Mesendoderm (in vitro differentiated cells): ENCODE data around the gene DISP2.

ENCODE experiments used
- DNase-seq: peaks from one replicate; pipeline ENCODE4 v3.0.0; 2013
- H2AK5ac ChIP-seq: 2 replicates; pipeline ENCODE4 v1.6.1; 2013; ENCODE audit warnings: low read length, inconsistent platforms
- H2BK120ac ChIP-seq: 2 replicates; pipeline ENCODE4 v1.6.1; 2013; ENCODE audit warnings: low read depth, mild to moderate bottlenecking, low read length, moderate library complexity, mixed read lengths
- H2BK15ac ChIP-seq: replicated peaks from 2 replicates; pipeline ENCODE4 v1.6.1; 2013; ENCODE audit warnings: low read depth, mild to moderate bottlenecking, moderate library complexity
- H2BK5ac ChIP-seq: 2 replicates; pipeline ENCODE4 v1.6.1; 2013; ENCODE audit warnings: low read length, inconsistent platforms
- H3K18ac ChIP-seq: 2 replicates; pipeline ENCODE4 v1.6.1; 2013; ENCODE audit warnings: mild to moderate bottlenecking, low read length, mixed read lengths
- H3K23ac ChIP-seq: one replicate; pipeline ENCODE4 v1.6.1; 2013; ENCODE audit warnings: low read length
- H3K27ac ChIP-seq: 2 replicates; pipeline ENCODE4 v1.5.1; 2013; ENCODE audit warnings: low read depth, mild to moderate bottlenecking, inconsistent platforms, low read length, moderate library complexity
- H3K27me3 ChIP-seq: 2 replicates; pipeline ENCODE4 v1.6.1; 2013; ENCODE audit warnings: low read length, control low read depth, mild to moderate bottlenecking, inconsistent platforms; ENCODE audit not compliant: insufficient read depth, poor library complexity
- H3K36me3 ChIP-seq: 2 replicates; pipeline ENCODE4 v1.6.1; 2013; ENCODE audit warnings: low read length, inconsistent platforms; ENCODE audit not compliant: control insufficient read depth, insufficient read depth
- H3K4ac ChIP-seq: one replicate; pipeline ENCODE4 v1.6.1; 2013; ENCODE audit warnings: low read depth, mild to moderate bottlenecking, low read length, moderate library complexity
- H3K4me1 ChIP-seq: 2 replicates; pipeline ENCODE4 v1.6.1; 2013; ENCODE audit warnings: low read depth, low read length, inconsistent platforms; ENCODE audit not compliant: control insufficient read depth
- H3K4me2 ChIP-seq: 2 replicates; pipeline ENCODE4 v1.6.1; 2013; ENCODE audit warnings: low read length
- H3K4me3 ChIP-seq: 2 replicates; pipeline ENCODE4 v1.5.1; 2013; ENCODE audit warnings: mild to moderate bottlenecking, low read length
- H3K56ac ChIP-seq: one replicate; pipeline ENCODE4 v1.6.1; 2013; ENCODE audit warnings: low read length
- H3K79me1 ChIP-seq: 2 replicates; pipeline ENCODE4 v1.6.1; 2013; ENCODE audit warnings: low read length, inconsistent platforms
- H3K79me2 ChIP-seq: 2 replicates; pipeline ENCODE4 v1.6.1; 2013; ENCODE audit warnings: mild to moderate bottlenecking, low read length; ENCODE audit not compliant: control insufficient read depth, insufficient read depth
- H3K9ac ChIP-seq: 2 replicates; pipeline ENCODE4 v1.6.1; 2013; ENCODE audit warnings: low read length, inconsistent platforms
- H4K5ac ChIP-seq: one replicate; pipeline ENCODE4 v1.6.1; 2013; ENCODE audit warnings: low read length
- H4K8ac ChIP-seq: one replicate; pipeline ENCODE4 v1.6.1; 2013; ENCODE audit warnings: low read depth, mild to moderate bottlenecking, control low read depth, low read length, moderate library complexity
- WGBS: extraction: QIAGEN DNeasy Blood & Tissue Kit; methylation state at CpG from one replicate; pipeline ENCODE4 v1.1.7; 2013; ENCODE audit warnings: low lambda C conversion rate, missing lambda C conversion rate; ENCODE audit not compliant: insufficient coverage; ENCODE audit errors: extremely low coverage; 5-methylcytosine and 5-hydroxymethylcytosine counted together

The DISP2 gene

DNA sequence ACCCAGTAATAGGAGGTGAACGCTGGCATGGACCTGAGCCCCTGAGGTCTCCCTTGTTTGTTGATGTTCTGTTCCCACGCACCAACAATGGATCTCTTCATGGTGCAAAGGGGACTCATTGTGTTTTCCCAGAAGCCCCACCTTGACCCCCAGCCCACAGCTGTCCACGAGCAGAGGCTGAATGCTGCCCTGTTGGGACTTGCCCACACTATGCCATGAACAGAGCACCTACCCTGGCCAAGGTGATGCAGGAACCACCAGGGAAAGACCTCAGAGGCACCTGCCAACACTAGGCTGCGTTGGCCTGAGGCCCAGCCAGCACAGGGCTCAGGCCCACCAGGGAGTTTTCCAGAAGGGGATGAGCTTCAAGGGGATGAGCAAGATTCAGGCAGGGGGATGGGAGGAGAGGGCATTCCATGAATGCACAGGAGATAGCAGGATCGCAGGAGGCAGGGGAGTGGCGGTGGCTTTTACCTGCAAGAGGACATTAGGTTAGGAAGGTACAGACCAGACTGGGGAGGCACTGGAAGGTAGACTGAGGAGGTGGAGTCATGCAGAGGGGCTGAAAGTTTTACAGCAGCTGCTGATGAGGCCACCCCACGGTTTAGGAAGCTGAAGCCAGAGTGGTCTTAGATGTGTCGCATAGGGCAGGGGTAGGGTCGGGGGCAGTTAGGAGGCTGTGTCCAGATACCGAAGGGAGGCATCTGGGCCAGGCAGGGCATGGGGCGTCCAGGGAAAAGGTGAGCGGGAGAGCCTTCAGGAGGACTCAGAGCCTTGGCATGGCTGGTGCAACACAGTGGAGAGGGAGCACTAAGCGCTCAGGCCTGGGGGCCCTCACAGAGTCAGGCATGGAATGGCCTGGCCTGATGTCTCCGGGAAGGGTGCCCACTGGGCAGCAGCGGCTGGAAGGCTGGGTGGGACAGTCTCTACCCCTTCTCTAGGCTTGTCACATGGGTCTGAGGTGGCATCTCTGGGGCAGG lies 11.2 kb upstream of the DISP2 start:
- no peak overlapping the region for H3K4me3 ChIP-seq
- no peak overlapping the region for H3K27ac ChIP-seq
- DNase-seq: no peak

GRCh38 chr15:40347559-40348473 lies 10.2 kb upstream of the DISP2 start:
- Histone ChIP-seq H3K18ac (no peak overlapping the region), H3K27ac (no peak overlapping the region), H3K56ac (peak overlapping the region; percentile 34), H2BK120ac (no peak overlapping the region), H3K79me1 (no peaks in the 10 kb centered on the region), H3K36me3 (no peaks in the 10 kb centered on the region), H3K4me2 (no peak overlapping the region), H3K4me1 (no peaks in the 10 kb centered on the region), H3K9ac (no peak overlapping the region), H3K4me3 (no peak overlapping the region), H3K23ac (no peak overlapping the region), H3K79me2 (no peaks in the 10 kb centered on the region), H2BK15ac (no peak overlapping the region), H4K8ac (no peak overlapping the region), H3K27me3 (no peaks in the 10 kb centered on the region), H2BK5ac (no peak overlapping the region), H4K5ac (no peak overlapping the region), H3K4ac (no peak overlapping the region), H2AK5ac (no peak overlapping the region)
- no peak for DNase-seq
- no CpG with 5 or more reads among the region's 11 CpGs for WGBS

More for the DNA sequence above, 11.2 kb upstream of the DISP2 start:
- Histone ChIP-seq H3K36me3 (no peaks in the 10 kb centered on the region), H3K9ac (no peak overlapping the region), H2BK5ac (no peak overlapping the region), H3K18ac (no peak overlapping the region), H4K8ac (no peak overlapping the region), H3K56ac (peak overlapping the region; percentile 34), H3K4me2 (no peak overlapping the region), H3K79me1 (no peaks in the 10 kb centered on the region), H2BK15ac (no peak overlapping the region), H3K27me3 (no peaks in the 10 kb centered on the region), H4K5ac (no peak overlapping the region), H3K23ac (peak overlapping the region; percentile 45), H3K4me1 (no peaks in the 10 kb centered on the region), H2AK5ac (no peak overlapping the region), H2BK120ac (no peak overlapping the region), H3K4ac (no peak overlapping the region), H3K79me2 (no peaks in the 10 kb centered on the region)
- no CpG with 5 or more reads among the region's 15 CpGs for WGBS

DNA sequence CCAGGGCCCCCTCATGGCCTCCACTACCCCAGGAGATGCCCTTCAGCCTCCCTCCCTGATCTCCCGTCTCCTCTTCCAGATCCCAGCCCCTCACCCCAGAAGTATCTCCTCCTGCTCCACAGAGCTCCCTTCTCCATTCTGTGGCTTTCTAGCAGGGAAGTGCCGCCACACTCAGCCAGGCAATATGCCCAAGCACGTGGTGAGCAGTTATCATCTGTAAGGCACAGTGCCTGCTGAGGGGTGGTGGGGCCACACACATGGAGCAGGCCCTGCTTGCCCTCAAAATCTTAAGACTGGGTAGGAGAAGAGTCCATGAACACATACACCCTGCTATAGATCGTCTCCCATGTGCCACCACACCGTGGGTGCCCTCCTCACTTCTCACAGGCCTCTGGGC lies 9.5 kb upstream of the DISP2 start:
- Histone ChIP-seq H3K4me1 (no peaks in the 10 kb centered on the region), H4K5ac (no peak overlapping the region), H2BK5ac (no peak overlapping the region), H3K18ac (no peak overlapping the region), H3K4ac (no peak overlapping the region), H3K79me2 (no peaks in the 10 kb centered on the region), H2BK15ac (no peak overlapping the region), H3K9ac (no peak overlapping the region), H3K27me3 (no peaks in the 10 kb centered on the region), H3K56ac (no peak overlapping the region), H2AK5ac (no peak overlapping the region), H4K8ac (no peak overlapping the region), H3K36me3 (no peaks in the 10 kb centered on the region), H3K4me3 (no peak overlapping the region), H3K27ac (no peak overlapping the region), H3K4me2 (no peak overlapping the region), H3K79me1 (no peaks in the 10 kb centered on the region), H3K23ac (no peak overlapping the region), H2BK120ac (no peak overlapping the region)
- DNase-seq: no peak
- WGBS: no CpG with 5 or more reads among the region's 5 CpGs

GRCh38 chr15:40349163-40349562 lies 8.9 kb upstream of the DISP2 start:
- H3K79me1 ChIP-seq: no peaks in the 10 kb centered on the region
- H3K4me3 ChIP-seq: no peak overlapping the region
- no peaks in the 10 kb centered on the region for H3K27me3 ChIP-seq
- H3K4me1 ChIP-seq: peaks cover 2% of the 10 kb centered on the region
- H2AK5ac ChIP-seq: no peak overlapping the region
- no peak overlapping the region for H4K8ac ChIP-seq
- no peaks in the 10 kb centered on the region for H3K79me2 ChIP-seq
- H2BK15ac ChIP-seq: no peak overlapping the region
- WGBS: no CpG with 5 or more reads among the region's 5 CpGs
- DNase-seq: no peak
- no peak overlapping the region for H4K5ac ChIP-seq
- no peak overlapping the region for H3K23ac ChIP-seq
- H3K36me3 ChIP-seq: no peaks in the 10 kb centered on the region
- no peak overlapping the region for H2BK120ac ChIP-seq
- no peak overlapping the region for H3K4ac ChIP-seq
- H3K56ac ChIP-seq: no peak overlapping the region
- H3K4me2 ChIP-seq: no peak overlapping the region
- H3K27ac ChIP-seq: no peak overlapping the region
- no peak overlapping the region for H2BK5ac ChIP-seq
- H3K9ac ChIP-seq: no peak overlapping the region
- no peak overlapping the region for H3K18ac ChIP-seq

GRCh38 chr15:40352281-40352901 lies 5.6 kb upstream of the DISP2 start:
- no peak overlapping the region for H2BK5ac ChIP-seq
- no peak overlapping the region for H3K4me2 ChIP-seq
- H2BK15ac ChIP-seq: no peak overlapping the region
- no peak overlapping the region for H3K18ac ChIP-seq
- no peak overlapping the region for H3K56ac ChIP-seq
- H3K4me1 ChIP-seq: peaks cover 5% of the 10 kb centered on the region
- H3K27ac ChIP-seq: no peak overlapping the region
- H3K4me3 ChIP-seq: no peak overlapping the region
- H3K27me3 ChIP-seq: no peaks in the 10 kb centered on the region
- no peak overlapping the region for H3K9ac ChIP-seq
- no peak overlapping the region for H3K23ac ChIP-seq
- no peak overlapping the region for H4K8ac ChIP-seq
- no peak overlapping the region for H3K4ac ChIP-seq
- no peaks in the 10 kb centered on the region for H3K36me3 ChIP-seq
- H2BK120ac ChIP-seq: no peak overlapping the region
- WGBS: no CpG with 5 or more reads among the region's 7 CpGs
- no peak overlapping the region for H2AK5ac ChIP-seq
- H3K79me1 ChIP-seq: no peaks in the 10 kb centered on the region
- H4K5ac ChIP-seq: no peak overlapping the region
- no peaks in the 10 kb centered on the region for H3K79me2 ChIP-seq
- no peak for DNase-seq
